Bronchial epithelial cell (primary cell): ENCODE measurements around the gene TMEM82. TPM values are rescaled to one million over a fixed set of nuclear protein-coding genes. Genes with fewer than 3 reads are reported as not detected.
A peak's percentile ranks its signal among the peaks of the same experiment; 100 is the strongest.

Source experiments
- DNase-seq: peaks from one replicate; pipeline ENCODE4 v3.0.0-alpha.2; 2010; ENCODE audit warnings: low read depth
- FAIRE-seq: peaks from 2 replicates; lab custom pipeline; 2011; peaks lifted over from hg19 to GRCh38; lab: Jason Lieb, UNC
- H3K27me3 ChIP-seq: 2 replicates; pipeline ENCODE4 v1.5.1; 2011; ENCODE audit warnings: low read length; ENCODE audit not compliant: control insufficient read depth, insufficient read depth
- H3K36me3 ChIP-seq: 2 replicates; pipeline ENCODE4 v1.5.1; 2011; ENCODE audit warnings: low read length; ENCODE audit not compliant: control insufficient read depth, insufficient read depth
- H3K4me3 ChIP-seq: 2 replicates; pipeline ENCODE4 v1.5.1; 2011; ENCODE audit warnings: mild to moderate bottlenecking, low read depth, low read length, control low read depth
- CTCF ChIP-seq: IDR thresholded peaks from 2 replicates; pipeline ENCODE4 v1.5.1; 2011; ENCODE audit warnings: mild to moderate bottlenecking, moderate library complexity, low read length, control low read depth, inconsistent platforms; ENCODE audit not compliant: insufficient read depth, severe bottlenecking
- total RNA-seq: library from RNA; depleted of rRNA; stranded (reverse); fragments of >200 nt; gene quantifications from 2 replicates; pipeline ENCODE4 v1.2.1, GENCODE V29; 2014

Gene TMEM82
- total RNA-seq, 1 donor from 2014 or later: not detected

GRCh38 chr1:15747378-15747777, 5.1 kb downstream of the TMEM82 start:
- no peak for TF ChIP-seq CTCF
- no peaks in the 10 kb centered on the region for H3K36me3 ChIP-seq
- no peak for DNase-seq
- no peak overlapping the region for H3K4me3 ChIP-seq
- no peak for FAIRE-seq
- H3K27me3 ChIP-seq: no peaks in the 10 kb centered on the region

- DNase-seq: no peak
- no peak for TF ChIP-seq CTCF
- no peaks in the 10 kb centered on the region for H3K27me3 ChIP-seq
- H3K36me3 ChIP-seq: no peaks in the 10 kb centered on the region
- FAIRE-seq: no peak
- no peak overlapping the region for H3K4me3 ChIP-seq
Measured at GRCh38 chr1:15748264-15748663, 6.0 kb downstream of the TMEM82 start.

DNA sequence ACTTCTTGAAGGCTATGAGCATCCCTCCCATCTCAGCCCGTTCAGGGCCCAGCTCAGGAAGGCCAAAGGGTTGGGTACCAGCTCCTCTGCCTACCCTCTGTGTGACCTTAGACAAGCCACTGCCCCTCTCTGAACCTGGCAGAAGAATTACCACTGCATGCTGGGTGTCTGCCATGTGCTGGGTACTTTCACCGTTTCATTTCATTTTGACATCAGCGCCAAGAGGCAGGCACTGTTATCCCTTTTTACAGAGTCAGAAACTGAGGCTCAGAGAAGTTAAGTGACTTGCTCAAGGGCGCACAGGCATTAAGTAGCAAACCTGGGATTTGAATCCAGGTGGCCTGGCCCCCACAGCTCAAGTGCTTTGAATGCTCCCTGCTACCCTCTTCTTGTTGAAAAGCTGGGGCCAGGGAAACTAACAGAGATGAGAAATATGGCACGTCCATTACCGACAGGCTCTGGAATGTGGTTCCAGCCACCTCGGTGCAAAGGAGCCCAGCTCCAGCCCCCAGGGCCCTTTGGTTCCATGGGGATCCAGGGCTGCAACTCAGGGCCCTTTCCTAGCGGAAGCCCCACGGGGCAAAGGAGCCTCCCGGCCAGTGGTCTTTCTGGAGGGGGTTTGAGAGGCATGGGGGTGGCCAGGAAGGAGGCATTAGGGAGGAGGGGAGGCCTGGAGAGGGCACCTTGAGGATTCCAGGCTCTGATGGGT, 6.5 kb downstream of the TMEM82 start:
- Histone ChIP-seq H3K4me3 (no peak overlapping the region), H3K36me3 (no peaks in the 10 kb centered on the region), H3K27me3 (no peaks in the 10 kb centered on the region)
- DNase-seq: no peak
- no peak for TF ChIP-seq CTCF
- FAIRE-seq: no peak

GRCh38 chr1:15749399-15750291, 7.3 kb downstream of the TMEM82 start:
- FAIRE-seq (no peak), DNase-seq (peak; percentile 50)
- TF ChIP-seq CTCF: no peak
- no peaks in the 10 kb centered on the region for H3K36me3 ChIP-seq
- H3K4me3 ChIP-seq: no peak overlapping the region
- H3K27me3 ChIP-seq: no peaks in the 10 kb centered on the region

DNA sequence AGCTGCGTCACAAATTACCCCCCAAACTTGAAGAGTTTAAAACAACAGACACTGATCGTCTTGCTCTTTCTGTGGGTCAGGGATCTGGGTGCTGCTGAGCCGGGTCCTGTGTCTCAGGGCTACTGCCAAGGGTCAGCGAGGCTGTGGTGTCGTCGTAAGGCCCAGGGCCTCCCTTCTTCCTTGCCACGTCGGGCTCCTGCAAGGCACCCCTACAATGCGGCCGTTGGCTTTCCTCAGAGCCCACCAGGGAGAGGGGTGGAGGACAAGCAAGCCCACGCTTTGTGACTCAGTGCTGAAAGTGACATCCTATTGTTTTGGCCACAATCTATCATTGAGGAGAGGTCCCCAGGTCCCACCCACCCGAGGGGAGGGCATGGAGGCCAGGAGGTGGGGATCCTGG, 8.6 kb downstream of the TMEM82 start:
- FAIRE-seq (no peak), DNase-seq (no peak)
- Histone ChIP-seq H3K27me3 (no peaks in the 10 kb centered on the region), H3K4me3 (no peak overlapping the region), H3K36me3 (no peaks in the 10 kb centered on the region)
- no peak for TF ChIP-seq CTCF
